Cortex of kidney (tissue), 1 donor: ENCODE results near the gene ARSH.
"Not testable (repeated sequence)": the region's sequence is repeated elsewhere in the genome, so short reads cannot be mapped to it uniquely, and the experiment has no call there.

ENCODE experiments used
- DNase-seq: peaks from one replicate; lab custom pipeline; 2025; lab: John Stamatoyannopoulos, UW

ARSH gene

DNA sequence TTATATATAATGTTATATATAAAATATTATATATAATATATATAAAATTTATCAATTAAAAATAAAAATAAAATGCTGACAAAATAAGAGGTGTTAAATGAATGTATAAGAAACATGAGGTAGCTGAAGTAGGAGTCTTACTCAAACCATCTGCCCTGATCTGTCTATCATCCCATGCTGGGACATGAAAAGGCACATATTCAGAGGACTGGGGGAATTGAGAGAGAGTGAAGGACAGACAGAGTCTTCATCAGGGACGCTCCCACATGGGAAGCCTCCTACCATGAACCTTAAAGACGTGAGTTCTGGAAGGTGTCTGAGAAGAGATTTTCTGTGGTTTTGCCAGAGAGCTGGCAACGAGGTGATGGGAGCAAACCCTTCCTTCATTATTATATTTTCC is 30.9 kb downstream of the ARSH start:
- no peak for DNase-seq

DNA sequence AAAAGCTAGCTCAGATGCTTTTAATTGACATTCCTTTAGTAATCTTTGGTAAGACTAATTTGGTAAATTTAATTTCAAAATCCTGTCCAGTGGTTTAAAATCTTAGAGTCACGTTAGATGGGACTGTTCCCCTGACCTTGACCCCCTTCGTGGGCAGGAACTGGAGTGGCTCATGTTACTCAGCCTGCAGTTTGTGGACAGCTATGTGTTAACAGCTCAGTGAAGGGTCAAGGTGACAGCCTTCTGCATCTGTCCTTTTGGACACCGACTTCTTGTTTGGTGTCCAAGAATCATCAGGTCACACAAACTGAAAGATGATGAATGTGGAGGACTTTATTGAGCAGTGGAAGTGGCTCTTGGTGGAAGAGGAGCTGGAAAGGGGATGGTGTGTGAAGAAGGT is 37.9 kb downstream of the ARSH start:
- no peak for DNase-seq

DNA sequence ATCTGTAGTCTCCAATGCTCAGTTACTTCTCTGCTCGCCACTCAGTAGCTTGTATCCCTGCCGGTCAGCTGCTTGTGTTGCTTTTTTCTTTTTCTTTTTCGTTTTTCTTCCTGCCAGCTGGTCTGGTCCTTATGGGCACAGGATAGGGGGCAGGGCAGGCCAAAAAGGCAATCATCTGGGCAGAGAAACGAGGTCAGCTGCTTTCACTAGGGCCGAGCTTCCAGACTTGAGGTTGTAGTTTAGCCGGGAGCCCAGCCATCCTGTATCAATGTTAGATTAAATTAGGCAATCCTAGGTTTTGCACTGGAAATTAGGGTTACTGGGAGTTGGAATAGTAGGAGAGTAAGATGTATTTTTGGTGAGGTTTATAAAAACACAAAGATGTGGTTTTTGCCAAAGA is 38.3 kb downstream of the ARSH start:
- DNase-seq: no peak

DNA sequence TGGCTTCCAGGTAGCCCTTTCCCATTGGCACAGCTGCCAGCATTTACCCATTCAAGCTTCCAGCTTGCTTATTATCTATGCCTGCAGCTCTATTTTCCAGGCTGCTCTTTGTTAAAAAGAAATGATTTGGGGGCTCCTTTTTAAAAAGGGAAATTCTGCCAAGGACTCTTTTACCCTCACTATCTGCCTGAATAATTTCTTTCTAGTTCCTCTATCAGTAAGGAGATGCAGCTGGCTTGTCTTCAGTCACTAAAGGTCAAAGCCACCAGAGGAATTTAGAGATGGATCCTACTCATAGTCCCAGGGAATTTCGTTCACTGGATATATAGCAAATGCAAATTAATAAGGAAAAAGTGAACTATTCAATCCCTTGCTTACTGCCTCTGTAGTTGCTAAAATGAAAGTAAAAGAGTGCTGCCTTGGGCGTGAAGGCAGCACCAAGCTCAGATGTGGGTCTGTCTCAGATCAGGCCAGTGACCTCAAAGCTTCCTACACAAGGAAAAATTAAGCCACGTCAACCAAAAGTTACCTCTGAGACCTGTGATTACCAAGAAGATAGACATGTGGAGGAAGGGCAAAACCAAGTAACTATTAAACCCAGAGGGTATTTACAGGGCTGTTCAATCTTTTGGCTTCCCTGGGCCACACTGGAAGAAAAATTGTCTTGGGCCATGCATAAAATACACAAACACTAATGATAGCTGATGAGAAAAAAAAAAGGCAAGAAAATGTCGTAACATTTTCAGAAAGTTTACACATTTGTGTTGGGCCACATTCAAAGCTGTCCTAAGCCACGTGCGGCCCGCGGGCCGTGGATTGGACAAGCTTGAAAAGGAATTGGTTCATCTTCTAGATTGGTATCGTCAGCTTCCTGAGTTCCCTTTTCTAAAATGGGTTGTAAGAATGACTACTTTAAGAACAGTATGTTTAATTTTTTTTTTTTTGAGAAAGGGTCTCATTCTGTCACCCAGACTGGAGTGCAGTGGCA is 40.2 kb downstream of the ARSH start:
- DNase-seq: no peak

DNA sequence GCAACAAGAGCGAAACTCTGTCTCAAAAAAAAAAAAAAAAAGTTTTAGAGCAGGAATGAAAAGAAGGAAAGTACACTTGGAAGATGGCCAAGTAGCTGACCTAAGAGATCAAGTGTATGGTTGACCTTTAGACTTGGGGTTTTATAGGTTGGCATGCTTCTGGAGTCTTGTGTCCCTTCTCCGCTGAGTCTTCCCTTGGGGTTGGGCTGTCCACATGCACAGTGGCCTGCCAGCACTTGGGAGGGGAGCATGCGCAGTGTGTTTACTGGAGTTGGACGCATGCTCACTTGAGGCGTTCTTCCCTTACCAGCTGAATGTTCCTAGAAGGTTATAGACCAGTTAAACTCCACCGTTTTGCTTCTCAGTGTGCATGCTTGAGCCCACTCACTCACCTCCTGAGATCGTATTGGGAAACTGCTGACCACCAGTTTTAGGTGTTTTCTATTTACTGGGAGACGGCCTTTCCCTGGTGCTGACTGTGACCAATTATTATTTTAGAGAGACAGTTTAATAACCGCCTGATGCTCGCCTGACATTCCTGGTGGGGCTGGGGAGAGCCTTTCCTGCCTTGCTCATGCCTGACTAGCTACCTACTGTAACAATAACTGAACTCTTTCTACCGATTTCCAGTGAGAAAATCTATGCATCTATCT is 44.3 kb downstream of the ARSH start:
- DNase-seq: not testable (repeated sequence)

DNA sequence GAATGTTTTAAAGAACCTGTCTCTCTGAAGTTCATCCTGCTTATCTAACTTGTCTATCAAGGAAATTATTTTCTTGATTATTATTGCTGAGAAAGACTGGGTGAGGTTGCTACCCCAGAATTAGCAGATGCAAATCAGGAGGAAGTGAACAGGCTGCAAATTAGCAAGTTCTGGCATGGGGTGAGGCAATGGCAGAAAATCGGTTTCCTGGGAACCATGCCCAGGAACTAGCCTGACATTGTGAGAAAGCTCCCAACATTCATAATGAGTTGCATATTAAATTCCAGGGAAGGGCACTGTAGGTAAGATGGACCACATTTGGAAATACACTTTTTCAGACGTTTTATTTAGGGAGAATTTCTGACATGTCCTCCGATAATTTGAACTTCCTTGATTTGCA is 46.5 kb downstream of the ARSH start:
- DNase-seq: no peak

DNA sequence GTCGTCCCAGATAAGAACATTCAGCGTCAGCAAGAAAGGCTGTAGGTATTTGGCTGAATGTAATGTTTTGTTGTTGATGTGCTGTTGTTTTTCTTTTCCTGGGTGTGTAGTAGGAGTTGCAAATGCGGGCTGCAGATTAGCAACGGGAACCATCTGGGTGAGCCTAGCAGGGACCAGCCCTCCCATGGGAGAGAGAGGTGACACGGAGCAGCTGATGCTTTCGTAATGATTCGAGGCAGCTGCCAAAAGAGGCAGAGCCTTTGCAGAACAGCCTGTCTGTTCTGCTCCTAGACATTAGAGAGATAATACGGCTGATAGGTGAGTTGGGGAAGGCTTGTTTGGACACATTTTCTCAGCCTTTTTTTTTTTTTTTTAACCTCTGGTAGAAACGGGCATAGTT is 60.2 kb downstream of the ARSH start:
- no peak for DNase-seq

DNA sequence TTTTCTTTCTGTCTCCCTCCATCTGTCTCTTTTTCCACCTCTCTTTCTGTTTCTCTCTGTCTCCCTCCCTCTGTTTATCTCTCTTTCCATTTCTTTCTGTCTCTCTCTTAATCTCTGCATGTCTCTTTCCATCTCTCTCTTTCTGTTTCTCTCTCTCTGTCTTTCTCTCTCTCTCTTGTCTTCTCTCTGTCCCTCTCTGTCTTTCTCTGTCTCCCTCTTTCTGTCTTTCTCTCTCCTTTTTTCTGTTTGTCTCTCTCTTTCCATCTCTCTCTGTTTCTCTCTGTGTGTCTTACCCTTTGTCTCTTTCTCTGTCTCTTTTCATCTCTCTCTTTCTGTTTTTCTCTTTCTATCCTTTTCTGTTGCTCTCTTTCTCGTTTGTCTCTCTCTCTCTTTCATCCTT is 69.6 kb downstream of the ARSH start:
- DNase-seq: no peak

DNA sequence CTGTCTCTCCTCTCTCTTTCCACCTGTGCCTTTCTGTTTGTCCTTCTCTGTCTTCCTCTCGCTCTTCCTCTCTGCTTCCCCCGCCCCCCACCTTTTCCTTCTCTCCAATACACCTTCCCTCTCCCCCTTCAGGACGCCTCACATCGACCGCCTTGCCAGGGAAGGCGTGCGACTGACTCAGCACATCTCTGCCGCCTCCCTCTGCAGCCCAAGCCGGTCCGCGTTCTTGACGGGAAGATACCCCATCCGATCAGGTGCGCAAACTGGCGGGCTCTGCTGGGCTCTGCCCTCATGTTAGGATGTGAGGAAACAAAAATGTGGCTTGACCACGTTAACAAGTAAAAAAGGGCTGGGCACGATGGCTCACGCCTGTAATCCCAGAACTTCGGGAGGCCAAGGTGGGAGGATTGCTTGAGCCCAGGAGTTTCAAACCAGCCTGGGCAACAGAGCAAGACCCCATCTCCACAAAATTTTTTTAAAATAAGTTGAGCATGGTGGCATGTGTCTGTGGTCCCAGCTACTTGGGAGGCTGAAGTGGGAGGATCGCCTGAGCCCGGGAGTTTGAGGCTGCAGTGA is 70.2 kb downstream of the ARSH start:
- DNase-seq: no peak
